HEK293 (cell line): ENCODE data around the gene TMEM134.

Source experiments
- AEBP2 ChIP-seq: fragments of 450-650 bp; formaldehyde crosslinking; IDR thresholded peaks from 2 replicates; pipeline ENCODE4 v1.5.1; 2016; ENCODE audit warnings: missing biosample characterization, missing genetic modification characterization, borderline replicate concordance
- CTCF ChIP-seq: fragments of 450-650 bp; formaldehyde crosslinking; IDR thresholded peaks from 2 replicates; pipeline ENCODE4 v1.5.1; 2016; ENCODE audit warnings: missing biosample characterization, missing genetic modification characterization
- ZNF433 ChIP-seq: fragments of 450-650 bp; formaldehyde crosslinking; IDR thresholded peaks from 2 replicates; pipeline ENCODE4 v1.5.1; 2016; ENCODE audit warnings: missing biosample characterization, missing genetic modification characterization, low read depth
- ZSCAN5A ChIP-seq: fragments of 450-650 bp; formaldehyde crosslinking; IDR thresholded peaks from 2 replicates; pipeline ENCODE4 v1.5.1; 2016; ENCODE audit warnings: missing biosample characterization, missing genetic modification characterization

DNA sequence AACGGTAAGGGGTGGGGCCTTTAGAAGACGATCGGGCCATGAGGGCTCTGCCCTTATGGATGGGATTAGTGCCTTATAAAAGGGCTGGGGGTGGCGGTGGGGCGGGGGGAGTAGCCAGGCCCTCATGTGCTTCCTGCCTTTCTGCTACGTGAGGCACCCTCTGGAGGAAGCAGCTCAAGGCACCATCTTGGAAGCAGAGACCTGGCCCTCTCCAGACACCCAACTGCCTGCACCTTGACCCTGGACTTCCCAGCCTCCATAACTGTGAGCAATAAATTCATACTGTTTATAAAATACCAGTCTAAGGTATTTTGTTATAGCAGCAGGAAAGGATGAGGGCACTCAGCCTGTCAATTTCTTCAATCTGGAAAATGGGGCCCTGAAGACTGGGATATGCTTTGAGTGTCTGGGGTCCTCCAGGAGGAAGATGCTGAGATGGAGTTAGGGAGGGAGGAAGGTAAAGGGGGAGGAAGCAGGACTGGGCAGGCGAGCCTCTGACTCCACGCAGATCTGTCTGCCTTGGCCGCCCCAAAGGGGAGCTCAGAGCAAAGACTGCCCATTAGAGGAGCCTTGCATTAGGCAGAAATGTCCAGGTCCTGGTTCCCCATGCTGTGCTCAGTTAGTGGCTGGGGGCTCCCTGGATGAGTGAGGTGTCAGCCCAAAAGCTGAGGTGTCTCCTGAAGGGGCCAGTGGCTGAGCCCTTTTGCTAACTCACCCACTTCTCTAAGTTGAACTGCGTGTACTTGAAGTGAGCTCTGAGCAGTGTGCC is 48.9 kb upstream of the TMEM134 start:
- TF ChIP-seq ZSCAN5A (no peak), AEBP2 (tag by site-specific recombination) (no peak), CTCF (tag by site-specific recombination) (no peak), ZNF433 (tag by site-specific recombination) (no peak)
